Upper lobe of right lung (tissue), 1 donor: ENCODE results near the gene LHFPL2. TPM values are rescaled to one million over a fixed set of nuclear protein-coding genes. Genes with fewer than 3 reads are reported as not detected.

Experiments used
- ATAC-seq: fragments of 200-7000 bp; cut with Tn5 transposase; one replicate; pipeline ENCODE4 v1.9.1; 2020; ENCODE audit warnings: mild to moderate bottlenecking, moderate library complexity
- DNase-seq: peaks from one replicate; pipeline ENCODE4 v3.0.0-alpha.2; 2020
- H3K27ac ChIP-seq: fragments of 200-600 bp; one replicate; pipeline ENCODE4 v1.8.0; 2022
- H3K27me3 ChIP-seq: fragments of 200-600 bp; one replicate; pipeline ENCODE4 v1.8.0; 2022; ENCODE audit warnings: mild to moderate bottlenecking
- H3K36me3 ChIP-seq: fragments of 200-600 bp; one replicate; pipeline ENCODE4 v1.8.0; 2022
- H3K4me1 ChIP-seq: fragments of 200-600 bp; one replicate; pipeline ENCODE4 v1.8.0; 2022
- H3K4me3 ChIP-seq: fragments of 200-600 bp; one replicate; pipeline ENCODE4 v1.8.0; 2022; ENCODE audit warnings: mild to moderate bottlenecking
- H3K9me3 ChIP-seq: fragments of 200-600 bp; one replicate; pipeline ENCODE4 v1.8.0; 2022
- intact Hi-C: fragments of 100-400 bp; cut with DNase I; formaldehyde crosslinking; loops from one replicate; pipeline ENCODE4 v1.11.0; 2022
- total RNA-seq: library from RNA; stranded (reverse); fragmentation: NEBNext Ultra II Directional; extraction: Animal tissue kit (Norgen Biotek cat#: 25700); gene quantifications from one replicate; pipeline ENCODE4 v1.2.1, GENCODE V29; 2021
- TF ChIP-seq, protein P1 (sequence below): fragments of 200-600 bp; IDR thresholded peaks from one replicate; pipeline ENCODE4 v1.8.0; 2022; ENCODE audit warnings: antibody characterized with exemption
- donor health status: DM: no; HTN: yes; CAD: no; lungs with severe emphysema.

Gene LHFPL2
- total RNA-seq, 1 donor from 2014 or later = 41.0 TPM

DNA sequence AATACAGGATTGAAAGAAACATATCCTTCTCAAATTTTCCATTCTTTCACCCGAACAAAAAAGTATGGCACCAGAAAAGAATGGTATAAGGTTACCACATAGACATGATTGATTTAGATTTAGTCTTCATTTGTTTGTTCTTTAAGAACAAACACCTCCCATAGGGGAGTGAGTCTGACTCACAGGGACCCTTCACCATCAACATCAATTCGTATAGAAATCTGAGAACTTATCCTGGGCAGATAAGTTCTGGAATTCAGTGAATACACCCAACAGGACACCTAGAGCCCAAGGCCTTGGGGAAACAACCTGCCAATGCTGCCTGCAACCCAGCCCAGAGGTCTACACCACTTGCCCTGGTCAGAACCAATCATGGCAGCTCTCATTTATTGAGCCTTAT is 46.2 kb downstream of the LHFPL2 start:
- Histone ChIP-seq H3K4me3 (no peak overlapping the region), H3K27ac (no peak overlapping the region), H3K36me3 (no peaks in the 10 kb centered on the region), H3K9me3 (no peaks in the 10 kb centered on the region), H3K27me3 (no peaks in the 10 kb centered on the region), H3K4me1 (no peaks in the 10 kb centered on the region)
- intact Hi-C loops = no loop called here
- TF ChIP-seq, protein P1, sequence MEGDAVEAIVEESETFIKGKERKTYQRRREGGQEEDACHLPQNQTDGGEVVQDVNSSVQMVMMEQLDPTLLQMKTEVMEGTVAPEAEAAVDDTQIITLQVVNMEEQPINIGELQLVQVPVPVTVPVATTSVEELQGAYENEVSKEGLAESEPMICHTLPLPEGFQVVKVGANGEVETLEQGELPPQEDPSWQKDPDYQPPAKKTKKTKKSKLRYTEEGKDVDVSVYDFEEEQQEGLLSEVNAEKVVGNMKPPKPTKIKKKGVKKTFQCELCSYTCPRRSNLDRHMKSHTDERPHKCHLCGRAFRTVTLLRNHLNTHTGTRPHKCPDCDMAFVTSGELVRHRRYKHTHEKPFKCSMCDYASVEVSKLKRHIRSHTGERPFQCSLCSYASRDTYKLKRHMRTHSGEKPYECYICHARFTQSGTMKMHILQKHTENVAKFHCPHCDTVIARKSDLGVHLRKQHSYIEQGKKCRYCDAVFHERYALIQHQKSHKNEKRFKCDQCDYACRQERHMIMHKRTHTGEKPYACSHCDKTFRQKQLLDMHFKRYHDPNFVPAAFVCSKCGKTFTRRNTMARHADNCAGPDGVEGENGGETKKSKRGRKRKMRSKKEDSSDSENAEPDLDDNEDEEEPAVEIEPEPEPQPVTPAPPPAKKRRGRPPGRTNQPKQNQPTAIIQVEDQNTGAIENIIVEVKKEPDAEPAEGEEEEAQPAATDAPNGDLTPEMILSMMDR = no peak
- ATAC-seq (no peak), DNase-seq (no peak)

DNA sequence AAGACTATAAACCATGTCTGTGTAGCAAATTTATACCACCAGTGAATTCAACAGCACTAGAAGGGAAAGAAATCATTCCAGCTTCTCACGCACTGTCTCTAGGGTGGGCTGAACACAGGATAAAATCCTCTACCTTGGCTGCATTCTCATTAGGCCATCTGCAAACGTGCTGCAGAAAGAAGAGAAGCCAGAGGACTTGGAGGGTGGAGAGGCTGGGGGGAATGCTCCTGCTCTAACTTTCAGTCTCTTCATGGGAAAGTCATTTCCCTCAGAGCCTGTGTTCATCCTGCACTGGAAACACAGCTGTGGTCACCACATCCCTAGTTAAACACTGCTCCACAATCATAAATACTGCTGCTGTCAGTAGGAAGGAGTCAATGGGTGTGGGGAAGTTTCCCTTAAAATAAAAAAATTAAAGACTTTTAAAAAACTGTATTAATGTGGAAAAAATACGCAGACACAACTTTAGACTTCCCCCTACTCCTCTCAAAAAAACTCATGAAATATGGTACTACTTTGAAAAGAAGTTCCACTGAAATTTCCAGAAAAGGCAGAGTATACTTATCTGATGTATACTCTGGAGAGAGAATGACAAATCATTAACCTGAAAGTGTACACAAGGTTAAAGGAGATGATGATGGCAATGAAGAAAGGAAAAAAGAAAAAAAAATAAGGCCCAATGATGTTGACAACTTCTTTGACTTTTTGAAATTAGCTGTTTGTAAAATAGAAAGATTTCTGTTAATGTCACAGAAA is 46.8 kb downstream of the LHFPL2 start:
- intact Hi-C loops = no loop called here
- Histone ChIP-seq H3K27ac (no peak overlapping the region), H3K9me3 (no peaks in the 10 kb centered on the region), H3K27me3 (no peaks in the 10 kb centered on the region), H3K4me3 (no peak overlapping the region), H3K4me1 (no peaks in the 10 kb centered on the region), H3K36me3 (no peaks in the 10 kb centered on the region)
- no peak for ATAC-seq
- DNase-seq = no peak
- TF ChIP-seq, protein P1 = no peak

DNA sequence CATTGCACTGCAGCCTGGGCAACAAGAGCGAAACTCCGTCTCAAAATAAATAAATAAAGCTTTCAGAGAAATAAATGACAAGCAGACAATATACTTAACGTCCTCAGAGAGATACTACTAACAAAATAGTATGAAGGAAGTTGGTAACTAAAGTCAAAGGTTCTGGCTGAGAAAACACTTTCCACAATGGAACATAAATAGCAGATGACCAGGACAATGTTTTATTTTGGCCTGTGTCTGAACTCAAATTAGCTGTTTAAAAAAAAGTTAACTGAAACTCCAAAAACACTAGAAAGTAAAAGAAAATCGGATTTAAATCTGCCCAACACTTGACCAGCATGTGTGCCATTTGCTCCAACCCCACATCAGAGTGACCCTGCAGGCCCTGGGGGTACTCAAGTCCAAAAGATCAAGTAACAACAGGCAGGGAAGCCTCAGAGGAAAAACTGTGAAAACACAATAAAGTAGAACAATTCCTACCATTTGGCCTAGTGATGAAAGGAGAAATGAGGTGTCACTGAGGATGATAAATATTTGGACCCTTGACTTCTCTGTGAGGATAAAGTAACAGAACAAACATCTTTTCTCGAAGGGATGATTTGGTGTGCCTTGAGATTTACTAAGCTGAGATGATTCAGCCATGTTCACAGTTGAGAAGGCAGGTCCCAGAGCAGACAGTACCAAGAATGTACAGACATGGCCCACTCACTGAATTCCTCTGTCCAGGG is 47.7 kb downstream of the LHFPL2 start:
- TF ChIP-seq, protein P1 = no peak
- no peaks in the 10 kb centered on the region for H3K9me3 ChIP-seq
- no peak overlapping the region for H3K27ac ChIP-seq
- H3K36me3 ChIP-seq = no peaks in the 10 kb centered on the region
- H3K27me3 ChIP-seq = no peaks in the 10 kb centered on the region
- intact Hi-C loops = no loop called here
- no peaks in the 10 kb centered on the region for H3K4me1 ChIP-seq
- H3K4me3 ChIP-seq = no peak overlapping the region
- no peak for DNase-seq
- no peak for ATAC-seq

DNA sequence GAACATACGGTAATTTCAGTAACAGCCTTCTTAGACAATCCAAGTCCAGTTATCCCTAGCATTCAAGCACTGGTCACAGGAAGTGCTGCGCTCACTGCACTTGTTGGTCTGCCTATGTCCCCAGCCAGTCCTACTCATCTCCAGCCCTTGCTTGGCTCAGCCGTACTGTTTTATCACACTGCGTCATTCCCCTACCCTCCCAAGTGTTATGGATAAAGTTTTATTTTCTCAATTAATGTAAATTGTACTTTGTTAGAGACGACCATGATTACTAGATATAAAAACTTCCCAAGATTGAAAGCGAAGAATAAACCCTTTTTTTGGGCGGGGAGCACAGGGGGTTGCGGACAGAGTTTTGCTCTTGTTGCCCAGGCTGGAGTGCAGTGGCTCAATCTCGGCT is 49.6 kb downstream of the LHFPL2 start:
- Histone ChIP-seq H3K9me3 (no peaks in the 10 kb centered on the region), H3K36me3 (no peaks in the 10 kb centered on the region), H3K27ac (no peak overlapping the region), H3K27me3 (no peaks in the 10 kb centered on the region), H3K4me1 (peaks cover 11% of the 10 kb centered on the region), H3K4me3 (no peak overlapping the region)
- DNase-seq (no peak), ATAC-seq (no peak)
- intact Hi-C loops = no loop called here
- TF ChIP-seq, protein P1 = no peak

GRCh38 chr5:78597974-78598371 is 50.6 kb downstream of the LHFPL2 start:
- intact Hi-C loops = no loop called here
- no peaks in the 10 kb centered on the region for H3K9me3 ChIP-seq

More at GRCh38 chr5:78597974-78598371, 50.6 kb downstream of the LHFPL2 start:
- Histone ChIP-seq H3K27me3 (no peaks in the 10 kb centered on the region), H3K4me3 (no peak overlapping the region), H3K27ac (no peak overlapping the region), H3K36me3 (no peaks in the 10 kb centered on the region), H3K4me1 (peaks cover 11% of the 10 kb centered on the region)
- no peak for ATAC-seq
- TF ChIP-seq, protein P1 = no peak
- DNase-seq = no peak
